ENCODE data around the gene PCDH9. TPM values are rescaled to one million over a fixed set of nuclear protein-coding genes. Genes with fewer than 3 reads are reported as not detected.

Gene PCDH9
- total RNA-seq, 1 donor from 2014 or later, result 29.7 TPM

GRCh38 chr13:66689628-66690027, 540.5 kb downstream of the PCDH9 start:
- Mint-ChIP-seq H3K27ac (no peak overlapping the region), H3K9me3 (peaks cover 14% of the 10 kb centered on the region), H3K4me1 (peaks cover 9% of the 10 kb centered on the region), H3K4me3 (no peak overlapping the region), H3K27me3 (ENCODE audit: low read depth) (no peaks in the 10 kb centered on the region), H3K36me3 (peaks cover 10% of the 10 kb centered on the region)
- no peak for DNase-seq (ENCODE audit: low spot score in 2 of 2, unreplicated experiment in 2 of 2)
- TF ChIP-seq, protein P1, sequence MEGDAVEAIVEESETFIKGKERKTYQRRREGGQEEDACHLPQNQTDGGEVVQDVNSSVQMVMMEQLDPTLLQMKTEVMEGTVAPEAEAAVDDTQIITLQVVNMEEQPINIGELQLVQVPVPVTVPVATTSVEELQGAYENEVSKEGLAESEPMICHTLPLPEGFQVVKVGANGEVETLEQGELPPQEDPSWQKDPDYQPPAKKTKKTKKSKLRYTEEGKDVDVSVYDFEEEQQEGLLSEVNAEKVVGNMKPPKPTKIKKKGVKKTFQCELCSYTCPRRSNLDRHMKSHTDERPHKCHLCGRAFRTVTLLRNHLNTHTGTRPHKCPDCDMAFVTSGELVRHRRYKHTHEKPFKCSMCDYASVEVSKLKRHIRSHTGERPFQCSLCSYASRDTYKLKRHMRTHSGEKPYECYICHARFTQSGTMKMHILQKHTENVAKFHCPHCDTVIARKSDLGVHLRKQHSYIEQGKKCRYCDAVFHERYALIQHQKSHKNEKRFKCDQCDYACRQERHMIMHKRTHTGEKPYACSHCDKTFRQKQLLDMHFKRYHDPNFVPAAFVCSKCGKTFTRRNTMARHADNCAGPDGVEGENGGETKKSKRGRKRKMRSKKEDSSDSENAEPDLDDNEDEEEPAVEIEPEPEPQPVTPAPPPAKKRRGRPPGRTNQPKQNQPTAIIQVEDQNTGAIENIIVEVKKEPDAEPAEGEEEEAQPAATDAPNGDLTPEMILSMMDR (IDR thresholded peaks at IDR 0.05; ENCODE audit: unreplicated experiment), result no peak

GRCh38 chr13:66689037-66689619, 541.0 kb downstream of the PCDH9 start:
- TF ChIP-seq, protein P1 (IDR thresholded peaks at IDR 0.05; ENCODE audit: unreplicated experiment), result no peak
- Mint-ChIP-seq H3K36me3 (peaks cover 12% of the 10 kb centered on the region), H3K4me3 (no peak overlapping the region), H3K27me3 (ENCODE audit: low read depth) (no peaks in the 10 kb centered on the region), H3K9me3 (peaks cover 16% of the 10 kb centered on the region), H3K27ac (no peak overlapping the region), H3K4me1 (peaks cover 9% of the 10 kb centered on the region)
- DNase-seq (ENCODE audit: low spot score in 2 of 2, unreplicated experiment in 2 of 2), result no peak

DNA sequence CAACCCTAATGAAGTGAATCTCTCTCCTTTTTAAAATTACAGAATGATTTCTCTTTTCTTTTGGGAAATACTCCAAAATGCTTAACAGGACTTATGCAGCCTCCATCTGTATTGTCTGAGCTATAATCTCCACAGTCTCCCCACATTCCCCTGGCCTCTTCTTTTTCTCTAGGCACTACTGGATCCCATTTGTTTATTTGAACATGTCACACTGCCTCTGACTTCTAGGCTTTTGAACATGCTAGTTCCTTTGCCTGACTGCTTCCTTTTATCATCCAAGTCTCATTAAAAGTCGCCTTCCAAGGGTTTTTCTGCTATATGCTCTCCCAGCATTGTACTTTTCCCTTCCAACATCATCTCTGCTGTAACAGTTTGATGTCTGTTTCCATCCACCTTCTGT, 548.7 kb downstream of the PCDH9 start:
- no peaks in the 10 kb centered on the region for H3K27me3 Mint-ChIP-seq (ENCODE audit: low read depth)
- H3K4me3 Mint-ChIP-seq, result no peak overlapping the region
- peaks cover 14% of the 10 kb centered on the region for H3K9me3 Mint-ChIP-seq

DNA sequence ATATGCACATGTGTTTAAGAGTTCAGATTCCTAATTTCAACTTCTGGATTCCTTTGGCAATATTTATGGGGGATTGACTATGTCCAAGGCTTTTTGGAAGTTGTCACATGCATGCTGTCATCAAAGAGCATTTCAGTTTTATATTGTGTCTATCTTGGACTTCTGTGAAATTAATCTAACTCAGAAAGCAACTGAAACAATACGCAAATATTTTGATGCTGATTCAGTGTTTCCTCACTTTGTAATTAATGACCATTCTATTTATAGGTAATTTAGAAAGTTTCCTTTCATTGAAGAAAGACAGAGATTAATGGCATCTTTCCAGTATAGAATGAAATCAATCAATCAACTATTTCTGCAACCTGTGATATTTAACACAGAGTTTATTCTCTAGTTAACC, 550.1 kb downstream of the PCDH9 start:
- H3K27me3 Mint-ChIP-seq (ENCODE audit: low read depth), result no peaks in the 10 kb centered on the region
- DNase-seq (ENCODE audit: low spot score in 2 of 2, unreplicated experiment in 2 of 2), result no peak
- peaks cover 5% of the 10 kb centered on the region for H3K9me3 Mint-ChIP-seq
- peaks cover 4% of the 10 kb centered on the region for H3K4me1 Mint-ChIP-seq
- H3K27ac Mint-ChIP-seq, result no peak overlapping the region
- no peak overlapping the region for H3K4me3 Mint-ChIP-seq
- TF ChIP-seq, protein P1 (IDR thresholded peaks at IDR 0.05; ENCODE audit: unreplicated experiment), result no peak
- H3K36me3 Mint-ChIP-seq, result peaks cover 4% of the 10 kb centered on the region

More for the DNA sequence above, 548.7 kb downstream of the PCDH9 start:
- Mint-ChIP-seq H3K27ac (peak overlapping the region; percentile 1), H3K36me3 (peaks cover 10% of the 10 kb centered on the region), H3K4me1 (peaks cover 4% of the 10 kb centered on the region)
- no peak for DNase-seq (ENCODE audit: low spot score in 2 of 2, unreplicated experiment in 2 of 2)
- TF ChIP-seq, protein P1 (IDR thresholded peaks at IDR 0.05; ENCODE audit: unreplicated experiment), result no peak

GRCh38 chr13:66675620-66676019, 554.5 kb downstream of the PCDH9 start:
- Mint-ChIP-seq H3K27ac (no peak overlapping the region), H3K4me1 (peaks cover 3% of the 10 kb centered on the region), H3K27me3 (ENCODE audit: low read depth) (no peaks in the 10 kb centered on the region), H3K4me3 (no peak overlapping the region), H3K9me3 (peaks cover 17% of the 10 kb centered on the region), H3K36me3 (peaks cover 6% of the 10 kb centered on the region)
- TF ChIP-seq, protein P1 (IDR thresholded peaks at IDR 0.05; ENCODE audit: unreplicated experiment), result no peak
- no peak for DNase-seq (ENCODE audit: low spot score in 2 of 2, unreplicated experiment in 2 of 2)
